GM19025 (cell line): ENCODE data around the gene ERBB4.
"Not testable (repeated sequence)": the region's sequence is repeated elsewhere in the genome, so short reads cannot be mapped to it uniquely, and the experiment has no call there.

Experiments
- ATAC-seq: cut with Tn5 transposase; IDR thresholded peaks from one replicate; pipeline ENCODE4 v1.9.1; 2021; ENCODE audit warnings: mild to moderate bottlenecking, low read depth, moderate library complexity; ENCODE audit not compliant: unreplicated experiment

Gene ERBB4

GRCh38 chr2:212530373-212530772 is 8.2 kb downstream of the ERBB4 start:
- no peak for ATAC-seq

DNA sequence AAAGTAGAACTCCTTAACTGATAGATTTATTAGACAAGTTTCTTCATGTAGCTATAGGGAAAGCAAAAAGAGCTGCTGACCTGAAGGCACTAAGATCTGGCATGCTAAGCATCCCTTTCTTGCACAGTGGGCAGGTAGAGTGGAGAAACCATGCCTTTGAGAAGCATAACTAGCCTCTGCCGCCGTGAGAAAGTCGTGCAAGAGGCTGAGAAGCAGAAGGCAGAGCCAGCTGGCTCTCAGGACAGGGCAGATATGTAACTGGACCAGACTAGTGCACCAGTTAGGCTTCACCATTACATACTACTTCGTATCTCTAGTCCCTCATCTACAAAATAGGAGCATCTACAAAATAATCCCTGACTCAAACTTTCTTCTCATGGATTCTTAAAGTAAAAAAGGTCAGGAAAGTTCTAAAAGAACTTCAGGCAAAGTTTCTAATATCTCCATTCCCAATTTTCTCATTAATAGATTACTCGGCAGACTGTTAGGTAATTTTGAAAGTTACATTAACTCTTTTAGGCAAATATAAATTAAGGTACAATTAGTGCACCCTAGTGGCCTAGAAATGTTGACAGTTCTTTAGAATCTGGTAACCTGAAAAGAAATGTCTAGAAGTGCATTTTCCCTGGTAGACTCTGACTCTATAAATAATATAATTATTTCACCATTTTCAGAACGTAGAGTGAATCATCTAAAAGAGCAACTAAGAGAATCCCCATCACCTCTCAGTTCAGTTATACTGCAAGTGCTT is 10.3 kb downstream of the ERBB4 start:
- ATAC-seq = no peak

DNA sequence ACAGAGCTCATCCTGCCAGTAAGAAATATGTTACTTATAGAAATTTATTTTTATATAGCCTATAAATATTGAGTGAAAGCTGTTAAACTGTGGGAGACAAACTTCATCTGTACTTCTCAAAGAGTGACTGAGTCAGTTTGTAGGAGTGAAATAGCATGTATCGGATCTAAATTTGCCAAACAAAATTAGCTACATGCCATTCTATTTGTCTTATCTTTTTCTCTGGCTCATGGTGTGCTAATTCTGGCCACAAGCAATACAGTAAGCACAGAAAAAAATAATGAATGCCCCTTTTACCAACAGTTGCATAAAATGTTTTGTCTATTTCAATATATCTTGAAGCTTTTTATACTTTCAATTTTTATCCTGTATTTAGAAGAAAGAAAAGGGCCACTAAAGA is 12.5 kb downstream of the ERBB4 start:
- no peak for ATAC-seq

DNA sequence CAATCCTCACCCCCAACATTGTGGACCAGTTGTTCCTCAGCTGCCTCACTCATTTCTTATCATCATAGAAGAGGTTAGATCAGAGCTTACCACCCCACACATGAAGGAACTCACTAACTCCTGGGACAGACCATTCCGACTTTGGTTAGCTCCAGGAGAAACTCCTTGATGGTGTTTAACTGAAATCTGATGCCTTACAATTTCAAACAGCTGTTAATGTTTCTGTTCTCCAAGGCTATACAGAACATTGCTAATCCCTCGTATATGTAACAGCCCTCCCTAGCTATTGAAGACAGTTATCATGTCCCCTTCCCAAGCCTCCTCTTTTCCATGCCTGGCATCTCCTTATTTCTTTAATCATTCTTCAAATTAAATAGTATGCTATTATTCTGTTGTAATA is 14.8 kb downstream of the ERBB4 start:
- ATAC-seq = no peak

DNA sequence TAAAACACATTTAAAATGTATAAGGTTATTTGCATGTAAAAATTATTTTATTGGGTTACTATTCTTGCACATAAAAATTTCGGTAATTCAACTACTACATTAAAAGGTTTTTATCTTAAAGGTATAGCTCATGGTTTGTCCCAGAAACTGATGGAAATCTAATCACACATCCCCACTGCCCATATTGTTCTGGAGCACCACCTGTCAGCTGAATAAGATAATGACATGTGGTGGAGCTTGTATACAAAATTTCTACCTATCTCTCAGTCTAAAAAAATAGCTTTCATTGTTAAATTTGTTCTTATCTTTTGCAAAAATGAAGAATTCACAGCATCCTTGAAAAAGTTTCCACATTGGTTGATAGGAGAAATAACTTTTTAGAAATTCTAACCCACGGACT is 18.3 kb downstream of the ERBB4 start:
- no peak for ATAC-seq

GRCh38 chr2:212517693-212518092 is 20.9 kb downstream of the ERBB4 start:
- no peak for ATAC-seq

GRCh38 chr2:212505586-212505985 is 33.0 kb downstream of the ERBB4 start:
- no peak for ATAC-seq

GRCh38 chr2:212495046-212495445 is 43.6 kb downstream of the ERBB4 start:
- no peak for ATAC-seq

- ATAC-seq = no peak
These were observed 44.1 kb downstream of the ERBB4 start for GRCh38 chr2:212494418-212495020.

DNA sequence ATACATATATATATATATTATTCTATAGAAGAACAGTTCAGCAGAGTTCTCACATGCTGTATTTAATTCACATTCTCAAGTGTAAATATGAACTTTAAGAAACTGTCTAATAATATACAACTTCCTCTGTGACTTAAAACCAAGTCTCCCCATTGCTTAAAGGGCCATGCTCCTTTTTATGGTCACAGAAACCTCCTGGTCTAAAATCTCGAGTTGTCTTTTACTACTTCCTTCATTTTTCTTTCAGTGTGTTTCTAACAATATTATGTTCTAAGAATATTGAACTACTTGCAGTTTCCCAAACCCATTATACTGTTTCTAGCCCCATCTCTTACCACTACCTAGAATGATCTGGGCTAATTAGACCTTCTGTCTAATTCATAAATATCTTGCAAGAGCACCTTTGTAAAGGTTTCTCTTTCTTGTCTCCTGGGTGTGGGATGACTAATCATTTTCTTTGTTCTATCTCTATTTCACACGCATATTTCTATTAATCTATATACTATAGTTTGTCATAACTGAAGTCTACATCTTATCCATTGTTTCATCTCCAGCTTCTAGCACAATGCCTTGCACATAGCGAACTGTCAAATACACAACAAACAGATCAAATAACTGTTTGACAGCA is 48.8 kb downstream of the ERBB4 start:
- peak; percentile 64 for ATAC-seq

- ATAC-seq = no peak
These were observed 50.0 kb downstream of the ERBB4 start for GRCh38 chr2:212488611-212489010.

- ATAC-seq = no peak
These were observed 54.0 kb downstream of the ERBB4 start for GRCh38 chr2:212484563-212485080.

GRCh38 chr2:212480447-212480846 is 58.2 kb downstream of the ERBB4 start:
- no peak for ATAC-seq

DNA sequence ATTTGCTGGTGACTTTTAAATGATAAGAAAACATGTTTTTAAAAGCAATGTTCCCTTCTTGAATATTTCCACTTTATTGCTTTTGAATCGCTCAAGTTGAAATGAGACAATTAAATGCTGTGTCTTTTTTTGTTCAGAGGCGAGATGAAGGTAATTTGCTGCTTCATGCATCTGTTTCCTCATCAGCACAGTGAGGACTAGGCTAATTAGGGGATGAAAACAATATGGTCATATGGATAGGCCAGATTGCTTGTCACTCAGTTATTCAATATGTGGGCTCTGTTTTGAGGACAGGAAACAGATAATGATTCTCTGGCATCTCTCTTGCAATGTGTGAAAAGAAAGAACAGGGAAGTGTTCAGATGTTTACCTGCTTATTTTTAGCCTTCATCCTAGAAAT is 61.0 kb downstream of the ERBB4 start:
- ATAC-seq = no peak

- no peak for ATAC-seq
These were observed 65.4 kb downstream of the ERBB4 start for GRCh38 chr2:212473211-212473610.

GRCh38 chr2:212467551-212467950 is 71.1 kb downstream of the ERBB4 start:
- not testable (repeated sequence) for ATAC-seq

DNA sequence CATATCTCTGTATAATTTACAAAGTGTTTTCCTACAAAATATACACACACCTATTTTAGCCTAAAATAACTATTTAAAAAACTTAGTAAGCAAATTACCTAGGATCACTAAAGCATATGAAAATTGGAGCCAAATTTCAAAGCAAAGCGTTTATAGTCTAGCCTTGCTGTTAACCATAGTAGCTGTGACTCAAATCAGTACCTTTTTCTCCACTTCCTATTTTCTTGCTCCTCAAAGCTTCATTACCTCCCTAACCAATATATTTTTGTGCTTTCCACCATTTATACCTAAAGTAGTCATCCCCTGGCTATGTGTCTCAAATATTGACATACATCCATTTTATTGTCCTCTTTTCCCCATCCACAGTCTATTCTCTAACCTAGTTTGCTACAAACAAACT is 73.1 kb downstream of the ERBB4 start:
- ATAC-seq = no peak

- ATAC-seq = not testable (repeated sequence)
These were observed 76.9 kb downstream of the ERBB4 start for GRCh38 chr2:212461708-212462107.

DNA sequence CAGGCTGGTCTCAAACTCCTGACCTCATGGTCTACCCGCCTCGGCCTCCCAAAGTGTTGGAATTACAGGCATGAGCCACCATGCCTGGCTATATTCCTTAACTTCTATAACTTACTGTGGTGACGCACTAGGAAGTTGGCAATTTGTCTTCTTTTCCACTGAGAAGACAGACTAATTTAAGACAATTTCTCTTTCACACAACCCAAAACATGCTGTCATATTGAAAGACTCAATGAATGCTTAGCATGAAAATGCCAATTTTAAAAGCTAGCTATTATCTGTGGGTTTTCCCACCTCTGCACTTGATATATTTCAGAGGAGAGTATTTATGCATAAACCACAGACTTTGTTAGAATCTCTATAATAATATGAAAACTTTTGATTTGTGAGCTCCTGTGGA is 84.5 kb downstream of the ERBB4 start:
- ATAC-seq = no peak

GRCh38 chr2:212451786-212452231 is 86.8 kb downstream of the ERBB4 start:
- no peak for ATAC-seq

DNA sequence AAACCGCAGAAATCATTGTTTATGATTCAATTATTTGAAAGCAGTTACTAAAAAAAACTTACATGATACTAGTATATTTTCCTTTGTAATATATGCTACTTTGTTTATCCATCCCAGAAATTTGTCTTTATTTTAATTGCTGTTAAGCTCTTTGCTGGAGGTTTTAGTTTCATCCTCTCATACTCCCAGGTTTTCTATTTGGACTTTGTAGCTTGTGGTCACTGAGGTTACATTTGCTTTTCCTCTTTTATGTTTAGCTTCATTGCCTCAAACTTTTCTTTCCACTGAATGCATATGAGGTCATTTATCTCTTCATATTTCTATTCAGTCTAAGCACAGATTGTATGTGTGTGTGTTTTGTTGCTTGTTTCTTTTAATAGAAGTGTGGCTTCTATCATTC is 89.9 kb downstream of the ERBB4 start:
- ATAC-seq = no peak

- ATAC-seq = no peak
These were observed 96.8 kb downstream of the ERBB4 start for GRCh38 chr2:212441821-212442220.
